Measurements from ENCODE around the gene CDH8.

GRCh38 chr16:61721544-61721943 is 314.7 kb downstream of the CDH8 start:
- TF ChIP-seq, protein P1, sequence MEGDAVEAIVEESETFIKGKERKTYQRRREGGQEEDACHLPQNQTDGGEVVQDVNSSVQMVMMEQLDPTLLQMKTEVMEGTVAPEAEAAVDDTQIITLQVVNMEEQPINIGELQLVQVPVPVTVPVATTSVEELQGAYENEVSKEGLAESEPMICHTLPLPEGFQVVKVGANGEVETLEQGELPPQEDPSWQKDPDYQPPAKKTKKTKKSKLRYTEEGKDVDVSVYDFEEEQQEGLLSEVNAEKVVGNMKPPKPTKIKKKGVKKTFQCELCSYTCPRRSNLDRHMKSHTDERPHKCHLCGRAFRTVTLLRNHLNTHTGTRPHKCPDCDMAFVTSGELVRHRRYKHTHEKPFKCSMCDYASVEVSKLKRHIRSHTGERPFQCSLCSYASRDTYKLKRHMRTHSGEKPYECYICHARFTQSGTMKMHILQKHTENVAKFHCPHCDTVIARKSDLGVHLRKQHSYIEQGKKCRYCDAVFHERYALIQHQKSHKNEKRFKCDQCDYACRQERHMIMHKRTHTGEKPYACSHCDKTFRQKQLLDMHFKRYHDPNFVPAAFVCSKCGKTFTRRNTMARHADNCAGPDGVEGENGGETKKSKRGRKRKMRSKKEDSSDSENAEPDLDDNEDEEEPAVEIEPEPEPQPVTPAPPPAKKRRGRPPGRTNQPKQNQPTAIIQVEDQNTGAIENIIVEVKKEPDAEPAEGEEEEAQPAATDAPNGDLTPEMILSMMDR (conservative IDR thresholded peaks at IDR 0.05; ENCODE audit: low read depth, low read length), result no peak
- TF ChIP-seq EZH2phosphoT487 (IDR thresholded peaks at IDR 0.05; ENCODE audit: borderline replicate concordance, low read length) (no peak), EZH2 (IDR thresholded peaks at IDR 0.05; ENCODE audit: low read length, unreplicated experiment) (no peak)

All from PC-3 (cell line).